NCI-H524 treated with DMSO at 0.1 percent for 48 hours (cell line): ENCODE results near the gene HTR4.

ENCODE experiments used
- DNase-seq: peaks from one replicate; lab custom pipeline; 2025; lab: John Stamatoyannopoulos, UW

Gene HTR4

GRCh38 chr5:148607406-148607805 lies 46.9 kb downstream of the HTR4 start:
- DNase-seq = no peak

- no peak for DNase-seq
Observed at GRCh38 chr5:148606296-148606695, 48.0 kb downstream of the HTR4 start.

GRCh38 chr5:148599187-148599586 lies 55.1 kb downstream of the HTR4 start:
- DNase-seq = no peak

GRCh38 chr5:148595697-148596096 lies 58.6 kb downstream of the HTR4 start:
- no peak for DNase-seq

DNA sequence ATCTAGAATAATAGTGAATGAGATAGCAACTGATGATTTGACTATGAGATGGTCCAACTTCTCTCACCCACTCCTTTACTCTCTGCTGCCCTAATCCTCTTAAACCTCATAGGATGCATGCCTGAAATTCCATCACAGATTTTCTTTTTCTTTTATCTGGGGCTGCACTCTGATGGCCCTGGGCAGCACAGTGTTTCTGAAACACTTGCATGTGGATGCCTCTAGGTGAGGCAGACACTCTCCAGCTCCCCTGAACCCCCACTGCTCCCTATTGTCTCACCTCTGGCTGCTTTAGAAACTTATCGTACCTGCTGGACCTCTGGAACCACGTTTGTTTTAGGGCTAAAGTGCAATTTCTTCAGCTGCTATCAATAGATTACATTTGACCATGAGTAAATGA lies 67.5 kb downstream of the HTR4 start:
- no peak for DNase-seq

DNA sequence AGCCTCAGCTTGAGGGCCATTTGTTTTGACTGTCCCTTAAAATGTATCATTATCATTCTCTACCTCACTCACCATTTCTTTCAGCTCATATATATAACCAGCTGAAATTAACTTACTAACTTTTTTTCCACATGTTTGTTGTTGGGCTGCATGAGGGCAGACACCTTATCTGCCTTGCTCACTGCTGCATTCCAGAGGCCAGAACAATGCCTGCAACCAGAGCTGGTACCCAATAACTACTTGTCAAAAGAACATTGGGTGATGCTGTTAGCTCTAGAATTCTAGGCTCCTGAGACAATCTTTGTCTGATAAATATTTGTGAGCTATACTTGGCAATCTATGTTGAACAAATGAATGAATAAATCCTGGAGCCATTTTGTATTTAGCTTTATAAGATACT lies 68.3 kb downstream of the HTR4 start:
- no peak for DNase-seq

- DNase-seq = no peak
Observed at GRCh38 chr5:148584103-148584502, 70.2 kb downstream of the HTR4 start.

DNA sequence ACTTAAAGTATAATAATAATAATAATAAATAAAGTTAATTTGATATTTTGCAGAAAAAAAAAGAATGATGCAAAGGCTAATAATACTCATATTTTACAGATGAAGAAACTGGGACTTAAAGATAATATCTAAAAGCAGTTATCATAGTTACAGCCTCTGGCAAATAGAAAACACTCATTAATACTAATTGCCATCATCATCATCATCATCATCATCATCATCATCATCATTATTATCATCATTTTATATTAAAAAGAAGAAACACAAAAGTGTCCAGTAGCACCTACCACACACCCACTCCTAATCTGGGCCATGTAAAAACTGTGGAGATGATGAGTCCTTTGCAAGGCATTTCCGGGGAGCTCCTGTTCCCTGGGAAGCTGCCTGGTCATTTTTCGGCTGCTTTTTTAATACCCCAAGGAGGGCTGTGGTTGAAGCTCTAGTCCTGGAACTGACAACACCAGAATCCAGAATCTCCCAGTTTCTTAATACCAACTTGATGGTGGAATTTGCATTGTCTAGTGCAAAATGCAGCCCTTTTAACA lies 70.8 kb downstream of the HTR4 start:
- no peak for DNase-seq

- DNase-seq = no peak
Observed at GRCh38 chr5:148574167-148574566, 80.2 kb downstream of the HTR4 start.

DNA sequence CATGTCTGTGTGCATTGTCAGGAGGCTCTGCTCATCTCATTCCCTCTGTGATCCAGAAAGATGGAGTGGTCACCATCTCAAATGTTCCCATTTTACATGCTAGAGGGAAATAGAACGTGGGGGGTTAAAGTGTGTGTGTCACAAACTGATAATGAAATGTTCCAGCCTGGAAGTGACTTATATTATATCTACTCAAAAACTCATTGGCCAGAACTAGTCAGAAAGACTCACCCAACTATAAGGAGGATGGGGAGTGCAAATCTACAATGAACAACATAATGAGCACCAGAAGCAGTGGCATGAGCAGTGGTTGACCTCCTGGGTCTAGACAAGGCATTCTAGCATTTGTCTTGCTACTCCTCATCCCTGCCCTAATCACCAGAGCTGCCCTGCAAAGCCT lies 81.0 kb downstream of the HTR4 start:
- DNase-seq = no peak

- DNase-seq = no peak
Observed at GRCh38 chr5:148569948-148570347, 84.4 kb downstream of the HTR4 start.

- DNase-seq = no peak
Observed at GRCh38 chr5:148565148-148565547, 89.2 kb downstream of the HTR4 start.

DNA sequence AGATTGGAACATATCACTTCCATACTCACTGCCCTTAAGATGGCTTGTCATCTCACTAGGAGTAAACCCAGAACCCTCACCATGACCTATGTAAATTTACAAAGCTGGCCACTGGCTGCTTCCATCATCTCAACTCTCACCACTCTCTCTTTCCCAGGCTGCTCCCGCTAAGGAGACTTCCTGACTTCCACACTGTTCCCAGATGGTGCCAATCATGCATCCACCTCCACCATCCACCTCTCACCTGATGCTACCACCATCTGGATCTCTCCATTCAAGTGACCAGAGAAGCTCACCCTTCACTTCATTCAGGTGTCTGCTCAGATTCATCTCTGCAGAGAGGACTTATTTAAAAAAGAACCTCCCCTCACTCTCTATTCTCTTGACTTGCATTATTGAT lies 91.3 kb downstream of the HTR4 start:
- no peak for DNase-seq

DNA sequence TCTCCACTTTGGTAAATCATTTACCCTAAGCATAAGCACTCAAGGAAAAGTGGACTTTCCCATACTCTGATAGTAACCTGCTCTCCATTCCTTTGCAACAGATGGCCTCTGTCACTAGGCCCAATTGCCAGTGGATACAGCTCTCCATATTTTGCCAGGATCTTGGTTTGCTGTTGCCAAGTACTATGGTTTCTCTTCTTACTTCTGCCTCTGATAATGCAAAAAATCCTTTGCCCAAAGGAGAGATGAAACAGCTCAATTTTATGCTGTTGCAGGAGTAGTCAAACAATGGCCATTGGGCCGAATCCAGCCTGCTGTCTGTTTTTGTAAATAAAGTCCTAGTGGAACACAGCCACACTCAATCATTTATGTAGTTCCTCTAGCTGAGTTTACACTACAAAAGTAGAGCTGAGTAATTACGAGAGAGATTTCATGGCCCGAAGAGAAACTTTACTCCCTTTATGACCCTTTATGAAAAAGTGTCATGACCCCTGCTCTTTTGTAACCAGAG lies 92.5 kb downstream of the HTR4 start:
- no peak for DNase-seq

- no peak for DNase-seq
Observed at GRCh38 chr5:148559461-148559860, 94.9 kb downstream of the HTR4 start.

DNA sequence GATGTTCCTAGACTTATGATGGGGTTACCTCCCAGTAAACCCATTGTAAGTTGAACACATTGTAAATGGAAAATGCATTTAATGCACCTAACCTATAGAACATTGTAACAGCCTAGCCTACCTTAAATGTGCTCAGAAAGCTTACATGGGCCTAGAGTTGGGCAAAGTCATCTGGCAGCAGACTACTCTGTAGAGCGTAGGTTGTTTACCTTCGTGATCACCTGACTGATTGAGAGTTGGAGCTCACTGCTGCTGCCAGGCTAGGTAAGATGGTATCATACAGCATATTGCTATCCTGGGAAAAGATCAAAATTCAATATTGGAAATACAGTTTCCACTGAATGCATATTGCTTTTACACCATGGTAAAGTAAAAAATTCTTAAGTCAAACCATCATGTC lies 95.4 kb downstream of the HTR4 start:
- no peak for DNase-seq

GRCh38 chr5:148556835-148557234 lies 97.5 kb downstream of the HTR4 start:
- no peak for DNase-seq

GRCh38 chr5:148554621-148555020 lies 99.7 kb downstream of the HTR4 start:
- DNase-seq = no peak

- DNase-seq = no peak
Observed at GRCh38 chr5:148543727-148544126, 110.6 kb downstream of the HTR4 start.

DNA sequence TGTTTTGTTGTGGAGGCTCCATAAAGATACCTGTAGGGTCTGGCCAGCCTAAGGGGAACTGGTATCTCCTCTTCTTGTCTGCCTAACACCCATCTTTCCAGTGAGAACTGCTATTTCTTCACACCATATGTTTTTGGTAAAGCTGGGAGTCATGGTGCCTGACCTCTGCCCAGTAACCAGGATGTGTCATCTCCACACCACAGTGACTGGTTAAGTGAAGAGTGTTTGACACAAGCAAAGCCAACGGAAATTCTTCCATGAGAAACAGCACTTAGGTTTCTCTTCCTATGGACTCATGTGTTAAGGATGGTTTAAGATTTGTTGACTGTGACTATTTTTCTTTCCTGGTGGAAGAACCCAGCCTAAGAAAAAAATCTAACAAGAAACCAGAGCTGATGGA lies 111.5 kb downstream of the HTR4 start:
- DNase-seq = no peak

DNA sequence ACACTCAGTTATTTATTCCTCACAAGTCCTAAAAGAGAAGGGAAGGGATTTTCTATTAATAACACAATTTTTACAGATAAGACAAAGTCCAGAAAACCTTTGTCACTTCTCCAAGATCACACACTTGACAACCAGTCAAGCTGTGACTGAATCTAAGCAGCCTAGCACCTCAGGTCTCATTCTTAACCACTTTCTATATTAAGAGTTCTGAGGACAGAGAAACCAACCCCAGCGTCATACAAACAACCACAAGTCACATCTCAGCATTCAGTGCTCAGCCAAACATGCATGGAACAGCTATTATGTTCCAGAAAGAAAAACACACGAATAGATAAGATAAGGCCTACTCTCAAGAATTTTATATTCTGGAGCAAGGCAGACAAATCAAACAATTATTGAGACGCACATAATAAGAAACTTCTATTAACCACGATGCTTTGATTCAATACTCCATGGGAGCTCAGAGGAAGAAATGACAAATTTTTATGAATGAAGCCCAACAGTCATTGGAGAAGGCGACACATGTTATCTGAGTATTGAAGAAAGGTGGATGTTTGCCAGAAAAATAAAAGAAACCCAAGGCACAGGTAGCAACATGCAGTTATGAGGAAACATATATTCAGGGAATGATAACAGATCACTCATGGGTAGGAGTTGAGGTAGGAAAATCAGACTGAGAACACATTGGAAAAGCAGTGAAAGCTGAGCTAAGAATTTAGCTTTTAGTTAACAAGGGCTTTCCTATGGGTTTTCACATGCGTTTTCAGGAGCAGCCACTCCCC lies 113.1 kb downstream of the HTR4 start:
- no peak for DNase-seq

DNA sequence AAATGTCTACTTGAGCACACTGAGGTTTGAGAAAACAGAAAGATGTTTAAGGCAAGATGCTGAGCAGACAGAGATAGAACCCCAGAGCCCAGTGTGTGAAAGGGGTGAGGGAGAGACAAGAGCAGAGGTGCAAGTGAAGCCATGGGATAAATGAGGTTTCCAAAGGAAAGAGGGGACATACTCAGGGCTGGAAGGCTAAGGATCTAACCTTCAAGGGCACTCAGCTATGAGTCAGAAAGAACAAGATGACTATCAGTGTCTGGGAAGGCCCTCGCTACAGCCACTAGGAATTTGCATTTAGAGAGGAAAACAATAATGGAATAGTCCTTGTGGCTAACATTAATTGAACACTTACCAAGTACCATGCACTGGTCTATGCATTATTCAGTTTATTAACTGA lies 113.7 kb downstream of the HTR4 start:
- no peak for DNase-seq

DNA sequence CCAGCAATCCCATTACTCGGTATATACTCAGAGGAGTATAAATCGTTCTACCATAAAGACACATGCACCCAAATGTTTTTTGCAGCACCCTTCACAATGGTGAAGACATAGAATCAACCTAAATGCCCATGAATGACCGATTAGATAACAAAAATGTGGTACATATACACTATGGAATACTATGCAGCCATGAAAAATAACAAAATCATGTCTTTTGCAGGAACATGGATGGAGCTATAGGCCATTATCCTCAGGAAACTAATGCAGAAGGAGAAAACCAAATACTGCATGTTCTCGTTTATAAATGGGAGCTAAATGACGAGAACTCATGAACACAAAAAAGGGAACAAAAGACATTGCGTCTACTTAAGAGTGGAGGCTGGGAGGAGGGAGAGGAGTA lies 114.5 kb downstream of the HTR4 start:
- no peak for DNase-seq

DNA sequence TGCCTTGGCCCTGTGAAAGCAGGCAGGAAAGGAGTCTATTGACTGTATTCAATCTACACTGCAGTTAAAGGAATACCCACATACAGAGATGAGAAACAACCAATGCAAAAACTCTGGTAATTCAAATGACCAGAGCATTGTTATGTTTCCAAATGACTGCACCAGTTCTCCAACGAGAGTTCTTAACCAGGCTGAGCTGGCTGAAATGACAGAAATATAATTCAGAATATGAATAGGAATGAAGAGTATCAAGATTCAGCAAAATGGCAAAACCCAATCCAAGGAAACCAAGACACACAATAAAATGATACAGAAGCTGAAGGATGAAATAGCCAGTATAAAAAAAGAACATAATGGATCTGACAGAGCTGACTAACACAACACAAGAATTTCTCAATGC lies 119.1 kb downstream of the HTR4 start:
- no peak for DNase-seq
